Stomach (tissue), 4 donors: ENCODE data around the gene ACTMAP.

Experiments
- CTCF ChIP-seq, 7 experiments: fragments of 450-650 bp in 4 of 7; fragments of 200-600 bp in 3 of 7; sonication (generic) in 3 of 7; IDR thresholded peaks; one replicate each; pipeline ENCODE4 v1.5.1; 2016 to 2019; ENCODE audit warnings: antibody characterized with exemption in 7 of 7, control low read depth in 2 of 7, mild to moderate bottlenecking in 1 of 7
- POLR2A ChIP-seq, 4 donors: fragments of 450-650 bp; IDR thresholded peaks; one replicate each; pipeline ENCODE4 v1.6.1; 2016; ENCODE audit warnings: antibody characterized with exemption in 4 of 4, control low read depth in 2 of 4, mild to moderate bottlenecking in 1 of 4, moderate library complexity in 1 of 4
- POLR2AphosphoS5 ChIP-seq, 3 donors: sonication (generic); formaldehyde crosslinking; IDR thresholded peaks; one replicate each; pipeline ENCODE4 v1.6.1; 2016; ENCODE audit warnings: antibody characterized with exemption in 3 of 3

- TF ChIP-seq CTCF (IDR thresholded peaks at IDR 0.05) = no peak
- TF ChIP-seq POLR2A (IDR thresholded peaks at IDR 0.05) = no peak
- TF ChIP-seq POLR2AphosphoS5 (IDR thresholded peaks at IDR 0.05) = no peak
Measured at GRCh38 chr19:40739871-40740703, 10.2 kb downstream of the ACTMAP start.
